ENCODE data around the gene GLB1L3.

The GLB1L3 gene

DNA sequence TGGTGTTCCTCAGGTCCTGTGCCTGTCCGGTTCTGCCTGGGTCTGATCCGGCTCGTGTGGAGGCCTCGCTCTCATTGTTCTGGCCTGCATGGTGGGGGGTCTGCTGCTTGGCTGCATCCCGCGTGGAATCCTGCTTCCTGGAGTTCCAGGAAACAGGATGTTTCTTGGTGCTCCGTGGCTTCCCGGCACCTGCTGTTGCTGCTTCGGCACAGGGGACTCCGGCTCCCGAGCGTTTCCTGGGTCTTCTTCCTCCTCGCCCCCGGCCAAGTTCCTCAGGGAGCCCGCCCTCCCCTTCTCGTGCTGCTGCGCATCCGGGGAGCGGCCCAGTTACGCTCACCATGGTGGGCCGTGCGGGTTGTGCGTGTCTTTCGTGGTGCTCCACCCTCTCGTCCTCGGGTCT lies 85.5 kb downstream of the GLB1L3 start:
- Histone ChIP-seq H3K9ac (ENCODE audit: low read depth, low read length) (no peak overlapping the region), H3K27ac (ENCODE audit: low read length) (no peak overlapping the region), H3K4me1 (ENCODE audit: insufficient read depth, low read length) (no peaks in the 10 kb centered on the region), H3K4me3 (ENCODE audit: low read length) (no peak overlapping the region), H3K36me3 (ENCODE audit: insufficient read depth, low read depth, low read length) (no peaks in the 10 kb centered on the region), H3K9me3 (ENCODE audit: insufficient read depth, low read depth, low read length) (no peaks in the 10 kb centered on the region), H3K27me3 (ENCODE audit: insufficient read depth, low read length) (peaks cover 19% of the 10 kb centered on the region)

DNA sequence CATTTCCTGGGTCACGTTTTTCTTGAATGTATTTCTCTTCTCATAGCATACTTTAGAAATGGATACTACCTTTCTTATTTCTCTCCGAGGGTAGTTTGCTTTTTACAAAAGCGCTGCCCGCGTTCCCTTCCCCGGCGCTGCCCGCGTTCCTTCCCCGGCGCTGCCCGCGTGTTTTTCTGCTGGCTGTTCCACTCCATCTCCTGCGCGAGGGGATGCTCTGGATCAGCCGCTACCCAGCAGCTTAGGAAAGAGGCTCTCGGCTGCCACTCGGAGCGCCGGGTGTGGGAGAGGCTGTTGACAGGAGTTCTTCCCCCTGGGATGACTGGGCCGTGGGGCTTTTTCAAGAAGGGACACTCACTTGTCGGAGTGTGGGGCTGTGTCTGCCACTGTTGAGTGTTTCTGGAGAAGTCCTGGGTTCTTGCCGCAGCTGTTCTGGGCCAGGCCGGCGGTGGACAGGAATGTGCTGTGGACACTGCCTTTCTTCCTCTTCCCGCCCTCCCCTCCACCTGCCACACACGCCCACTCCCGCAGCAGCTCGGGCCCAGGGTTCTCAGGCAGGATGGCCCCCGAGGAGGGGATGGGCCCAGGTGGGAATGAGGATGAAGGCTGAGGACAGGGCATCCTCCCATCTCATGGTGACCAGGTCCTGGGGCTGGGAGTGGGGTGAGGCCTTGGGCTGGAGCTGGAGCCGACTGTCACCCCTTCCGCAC lies 86.2 kb downstream of the GLB1L3 start:
- Histone ChIP-seq H3K4me1 (ENCODE audit: insufficient read depth, low read length) (no peaks in the 10 kb centered on the region), H3K9me3 (ENCODE audit: insufficient read depth, low read depth, low read length) (no peaks in the 10 kb centered on the region), H3K36me3 (ENCODE audit: insufficient read depth, low read depth, low read length) (no peaks in the 10 kb centered on the region), H3K4me3 (ENCODE audit: low read length) (no peak overlapping the region), H3K9ac (ENCODE audit: low read depth, low read length) (no peak overlapping the region), H3K27me3 (ENCODE audit: insufficient read depth, low read length) (peaks cover 19% of the 10 kb centered on the region), H3K27ac (ENCODE audit: low read length) (no peak overlapping the region)

- no peaks in the 10 kb centered on the region for H3K9me3 ChIP-seq (ENCODE audit: insufficient read depth, low read depth, low read length)
- no peaks in the 10 kb centered on the region for H3K36me3 ChIP-seq (ENCODE audit: insufficient read depth, low read depth, low read length)
Measured at GRCh38 chr11:134363161-134363560, 87.0 kb downstream of the GLB1L3 start.

DNA sequence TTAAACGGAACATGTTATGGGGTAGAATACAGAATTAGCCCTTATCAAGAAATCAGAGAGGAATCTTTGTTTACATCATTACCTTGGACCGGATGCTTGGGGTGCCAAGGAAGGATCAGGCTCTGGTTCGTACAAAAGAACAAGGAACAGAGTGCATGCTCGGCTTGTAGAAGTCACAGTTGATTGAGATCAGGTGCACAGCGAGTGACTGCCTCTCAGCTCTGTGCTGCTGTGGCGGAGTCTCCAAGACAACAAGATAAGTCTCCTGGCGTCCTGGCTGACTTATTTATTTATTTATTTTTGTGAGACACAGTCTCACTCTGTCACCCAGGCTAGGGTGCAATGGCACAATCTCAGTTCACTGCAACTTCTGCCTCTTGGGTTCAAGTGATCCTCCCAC lies 87.4 kb downstream of the GLB1L3 start:
- no peak overlapping the region for H3K27ac ChIP-seq (ENCODE audit: low read length)
- no peaks in the 10 kb centered on the region for H3K4me1 ChIP-seq (ENCODE audit: insufficient read depth, low read length)
- no peak overlapping the region for H3K4me3 ChIP-seq (ENCODE audit: low read length)
- peaks cover 16% of the 10 kb centered on the region for H3K27me3 ChIP-seq (ENCODE audit: insufficient read depth, low read length)
- H3K9me3 ChIP-seq (ENCODE audit: insufficient read depth, low read depth, low read length), result no peaks in the 10 kb centered on the region
- no peak overlapping the region for H3K9ac ChIP-seq (ENCODE audit: low read depth, low read length)
- H3K36me3 ChIP-seq (ENCODE audit: insufficient read depth, low read depth, low read length), result no peaks in the 10 kb centered on the region

More at GRCh38 chr11:134363161-134363560, 87.0 kb downstream of the GLB1L3 start:
- Histone ChIP-seq H3K4me1 (ENCODE audit: insufficient read depth, low read length) (no peaks in the 10 kb centered on the region), H3K27ac (ENCODE audit: low read length) (no peak overlapping the region), H3K27me3 (ENCODE audit: insufficient read depth, low read length) (peaks cover 19% of the 10 kb centered on the region), H3K4me3 (ENCODE audit: low read length) (no peak overlapping the region), H3K9ac (ENCODE audit: low read depth, low read length) (no peak overlapping the region)

DNA sequence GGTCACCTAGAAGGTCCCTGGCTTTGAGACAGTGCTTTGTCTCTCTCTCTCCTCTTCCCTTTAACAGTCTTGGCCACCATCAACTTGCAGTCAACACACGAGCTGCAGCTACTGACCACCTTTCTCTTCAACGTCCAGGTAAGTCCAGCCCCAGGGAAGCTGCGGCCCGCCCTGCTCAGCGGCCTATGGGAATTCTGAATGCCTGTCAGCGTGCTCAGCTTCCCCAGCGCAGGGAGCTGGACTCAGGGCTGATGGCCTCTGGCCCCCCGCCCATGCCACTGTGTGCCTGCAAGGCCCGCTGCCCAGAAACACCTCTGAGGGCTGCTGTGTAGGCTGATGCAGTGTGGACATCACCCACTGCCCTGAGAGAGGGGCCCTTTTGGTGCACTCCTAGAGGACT lies 88.1 kb downstream of the GLB1L3 start:
- H3K4me1 ChIP-seq (ENCODE audit: insufficient read depth, low read length), result no peaks in the 10 kb centered on the region
- peaks cover 9% of the 10 kb centered on the region for H3K27me3 ChIP-seq (ENCODE audit: insufficient read depth, low read length)
- H3K9me3 ChIP-seq (ENCODE audit: insufficient read depth, low read depth, low read length), result no peaks in the 10 kb centered on the region
- H3K36me3 ChIP-seq (ENCODE audit: insufficient read depth, low read depth, low read length), result no peaks in the 10 kb centered on the region
- H3K27ac ChIP-seq (ENCODE audit: low read length), result no peak overlapping the region
- no peak overlapping the region for H3K4me3 ChIP-seq (ENCODE audit: low read length)
- no peak overlapping the region for H3K9ac ChIP-seq (ENCODE audit: low read depth, low read length)

- Histone ChIP-seq H3K27ac (ENCODE audit: low read length) (no peak overlapping the region), H3K9me3 (ENCODE audit: insufficient read depth, low read depth, low read length) (no peaks in the 10 kb centered on the region), H3K4me3 (ENCODE audit: low read length) (no peak overlapping the region), H3K27me3 (ENCODE audit: insufficient read depth, low read length) (no peaks in the 10 kb centered on the region; the same call in 1 of the 2 replicates), H3K4me1 (ENCODE audit: insufficient read depth, low read length) (no peaks in the 10 kb centered on the region), H3K36me3 (ENCODE audit: insufficient read depth, low read depth, low read length) (no peaks in the 10 kb centered on the region), H3K9ac (ENCODE audit: low read depth, low read length) (no peak overlapping the region)
Measured at GRCh38 chr11:134365011-134365925, 89.1 kb downstream of the GLB1L3 start.

- Histone ChIP-seq H3K27me3 (ENCODE audit: insufficient read depth, low read length) (no peaks in the 10 kb centered on the region; the same call in 1 of the 2 replicates), H3K27ac (ENCODE audit: low read length) (no peak overlapping the region), H3K4me3 (ENCODE audit: low read length) (no peak overlapping the region), H3K9ac (ENCODE audit: low read depth, low read length) (no peak overlapping the region), H3K9me3 (ENCODE audit: insufficient read depth, low read depth, low read length) (no peaks in the 10 kb centered on the region), H3K36me3 (ENCODE audit: insufficient read depth, low read depth, low read length) (no peaks in the 10 kb centered on the region), H3K4me1 (ENCODE audit: insufficient read depth, low read length) (no peaks in the 10 kb centered on the region)
Measured at GRCh38 chr11:134366254-134366653, 90.1 kb downstream of the GLB1L3 start.

DNA sequence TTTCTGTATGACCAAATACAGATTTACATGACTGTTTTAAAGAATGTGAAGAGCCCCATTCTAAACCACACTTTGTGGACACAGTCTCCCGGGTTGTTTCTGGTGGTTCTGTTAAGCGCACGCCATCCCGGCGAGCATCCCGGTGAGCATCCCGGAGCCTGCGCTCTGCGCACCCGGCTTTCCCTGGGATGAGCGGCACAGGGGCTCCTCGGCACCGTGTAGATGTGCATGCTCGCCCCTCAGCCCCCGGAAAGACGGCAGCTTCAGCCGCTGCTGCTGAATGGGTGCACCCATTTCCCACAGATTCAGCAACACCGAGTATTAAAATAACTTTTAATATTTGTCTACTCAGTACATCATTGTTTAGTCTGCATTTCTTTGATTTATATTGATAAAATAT lies 91.6 kb downstream of the GLB1L3 start:
- H3K27me3 ChIP-seq (ENCODE audit: insufficient read depth, low read length), result no peaks in the 10 kb centered on the region; the same call in 1 of the 2 replicates
- H3K9me3 ChIP-seq (ENCODE audit: insufficient read depth, low read depth, low read length), result no peaks in the 10 kb centered on the region
- H3K4me3 ChIP-seq (ENCODE audit: low read length), result no peak overlapping the region
- no peak overlapping the region for H3K27ac ChIP-seq (ENCODE audit: low read length)
- no peaks in the 10 kb centered on the region for H3K4me1 ChIP-seq (ENCODE audit: insufficient read depth, low read length)
- no peaks in the 10 kb centered on the region for H3K36me3 ChIP-seq (ENCODE audit: insufficient read depth, low read depth, low read length)
- H3K9ac ChIP-seq (ENCODE audit: low read depth, low read length), result no peak overlapping the region

All from iPS-20b (cell line).